Fibroblast of the aortic adventitia (primary cell): ENCODE data around the gene KRTAP19-1. TPM values are rescaled to one million over a fixed set of nuclear protein-coding genes. Genes with fewer than 3 reads are reported as not detected.

Source experiments
- DNase-seq: peaks from one replicate; pipeline ENCODE4 v3.0.0-alpha.2; 2010; ENCODE audit warnings: low read depth
- H3K4me3 ChIP-seq: 2 replicates; pipeline ENCODE4 v1.5.1; 2011; ENCODE audit warnings: low read depth, mild to moderate bottlenecking, control low read depth, low read length, moderate library complexity
- total RNA-seq: library from RNA; depleted of rRNA; stranded (reverse); fragments of >200 nt; gene quantifications from 2 replicates; pipeline ENCODE4 v1.2.3, GENCODE V29; 2012; ENCODE audit warnings: low replicate concordance
- TF ChIP-seq, protein P1 (sequence below): IDR thresholded peaks from 2 replicates; pipeline ENCODE4 v1.5.1; 2011; ENCODE audit warnings: mild to moderate bottlenecking, low read length, control low read depth, inconsistent platforms; ENCODE audit not compliant: insufficient read depth

The KRTAP19-1 gene
- total RNA-seq, 1 donor = not detected

DNA sequence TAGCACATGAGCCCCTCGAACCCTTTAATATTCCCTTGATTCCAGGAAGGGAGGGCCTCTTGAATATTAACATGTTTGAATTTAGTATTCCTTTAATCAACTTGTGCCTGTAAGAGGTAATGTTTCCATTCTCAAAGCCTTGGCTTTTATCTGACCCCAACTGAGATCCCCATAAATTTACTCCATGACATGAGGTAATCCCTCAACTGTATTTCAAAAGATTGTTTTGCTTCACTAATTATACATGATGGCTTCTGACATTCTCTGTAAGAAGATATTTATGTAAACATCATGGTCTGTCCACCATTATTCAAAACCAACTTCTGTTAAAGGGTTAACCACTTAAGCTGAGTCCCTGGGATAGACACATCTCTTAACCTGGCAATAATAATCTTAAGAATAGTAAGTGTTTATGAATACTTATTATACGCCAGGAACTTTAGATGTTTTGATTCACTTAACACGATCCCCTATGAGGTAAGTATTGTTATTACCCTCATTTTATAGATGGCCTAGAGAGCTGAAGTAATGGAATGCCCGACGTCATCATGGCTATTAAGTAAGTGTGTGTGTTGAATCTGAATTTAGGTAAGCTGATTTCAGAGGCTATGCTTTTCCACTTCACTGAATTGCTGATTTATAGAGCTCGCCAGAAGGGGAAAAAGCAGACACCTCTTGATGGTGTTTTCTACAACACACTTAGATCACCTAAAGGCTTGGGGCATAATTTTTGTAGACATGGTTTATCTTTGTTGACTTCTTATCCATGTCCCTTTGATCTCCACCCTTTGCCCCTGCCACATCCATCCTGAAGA, 11.1 kb downstream of the KRTAP19-1 start:
- H3K4me3 ChIP-seq = no peak overlapping the region
- TF ChIP-seq, protein P1, sequence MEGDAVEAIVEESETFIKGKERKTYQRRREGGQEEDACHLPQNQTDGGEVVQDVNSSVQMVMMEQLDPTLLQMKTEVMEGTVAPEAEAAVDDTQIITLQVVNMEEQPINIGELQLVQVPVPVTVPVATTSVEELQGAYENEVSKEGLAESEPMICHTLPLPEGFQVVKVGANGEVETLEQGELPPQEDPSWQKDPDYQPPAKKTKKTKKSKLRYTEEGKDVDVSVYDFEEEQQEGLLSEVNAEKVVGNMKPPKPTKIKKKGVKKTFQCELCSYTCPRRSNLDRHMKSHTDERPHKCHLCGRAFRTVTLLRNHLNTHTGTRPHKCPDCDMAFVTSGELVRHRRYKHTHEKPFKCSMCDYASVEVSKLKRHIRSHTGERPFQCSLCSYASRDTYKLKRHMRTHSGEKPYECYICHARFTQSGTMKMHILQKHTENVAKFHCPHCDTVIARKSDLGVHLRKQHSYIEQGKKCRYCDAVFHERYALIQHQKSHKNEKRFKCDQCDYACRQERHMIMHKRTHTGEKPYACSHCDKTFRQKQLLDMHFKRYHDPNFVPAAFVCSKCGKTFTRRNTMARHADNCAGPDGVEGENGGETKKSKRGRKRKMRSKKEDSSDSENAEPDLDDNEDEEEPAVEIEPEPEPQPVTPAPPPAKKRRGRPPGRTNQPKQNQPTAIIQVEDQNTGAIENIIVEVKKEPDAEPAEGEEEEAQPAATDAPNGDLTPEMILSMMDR = no peak
- DNase-seq = no peak

DNA sequence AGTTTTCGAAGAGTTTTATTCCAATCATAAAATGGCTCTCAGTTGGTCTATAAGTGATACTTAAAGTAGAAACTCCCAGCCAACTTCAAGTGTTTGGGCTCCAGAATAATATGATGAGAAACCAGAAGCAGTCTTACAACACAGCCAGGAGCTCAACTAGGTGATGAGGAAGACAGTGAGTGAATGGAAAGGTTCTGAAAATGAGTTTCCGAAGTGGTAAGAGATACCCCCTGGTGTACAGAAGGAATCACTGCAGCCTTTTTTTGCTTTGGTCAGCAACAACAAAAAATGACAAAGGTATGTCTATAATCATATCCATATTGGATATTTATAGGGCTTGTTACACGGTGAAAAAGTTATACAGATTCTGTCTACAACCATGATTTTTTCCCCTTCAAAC, 16.5 kb downstream of the KRTAP19-1 start:
- no peak for DNase-seq
- TF ChIP-seq, protein P1 = no peak
- no peak overlapping the region for H3K4me3 ChIP-seq

DNA sequence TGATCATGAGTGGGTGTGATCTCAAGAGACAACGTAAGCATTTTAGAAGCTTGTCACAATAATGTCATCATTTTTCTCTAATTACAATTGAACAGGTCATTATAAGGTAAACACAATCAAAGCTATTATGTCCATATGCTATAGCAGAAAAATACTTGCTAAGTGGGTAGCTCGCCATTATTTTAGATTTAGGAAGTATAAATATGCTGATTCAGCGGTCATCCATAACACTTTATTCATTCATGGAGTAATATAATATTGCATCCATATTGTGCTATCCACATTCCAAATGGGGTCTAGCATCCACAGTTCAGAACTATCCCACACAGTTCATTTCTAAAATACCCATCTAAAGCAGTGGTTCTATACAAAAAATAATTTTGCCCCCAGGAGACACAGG, 31.7 kb downstream of the KRTAP19-1 start:
- DNase-seq = no peak
- TF ChIP-seq, protein P1 = no peak
- no peak overlapping the region for H3K4me3 ChIP-seq

DNA sequence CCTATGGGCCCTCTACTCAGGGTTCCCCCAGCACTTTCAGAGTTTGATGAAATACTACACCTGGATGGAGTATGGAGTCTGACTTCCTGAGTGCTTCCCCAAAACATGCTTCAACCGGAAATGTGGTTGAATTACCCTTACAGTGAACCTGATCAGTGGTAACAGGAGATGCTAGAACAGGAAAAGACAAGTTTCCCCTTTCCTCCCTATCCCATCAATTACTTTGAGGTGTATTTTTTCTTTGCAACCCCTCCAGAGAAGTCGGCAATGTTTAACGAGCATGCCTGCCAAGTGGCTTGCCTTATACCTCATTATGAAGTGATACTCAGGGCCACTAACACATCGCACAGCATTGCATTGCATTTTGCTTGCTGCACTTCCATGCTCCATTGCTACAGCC, 33.1 kb downstream of the KRTAP19-1 start:
- TF ChIP-seq, protein P1 = no peak
- no peak for DNase-seq
- H3K4me3 ChIP-seq = no peak overlapping the region

DNA sequence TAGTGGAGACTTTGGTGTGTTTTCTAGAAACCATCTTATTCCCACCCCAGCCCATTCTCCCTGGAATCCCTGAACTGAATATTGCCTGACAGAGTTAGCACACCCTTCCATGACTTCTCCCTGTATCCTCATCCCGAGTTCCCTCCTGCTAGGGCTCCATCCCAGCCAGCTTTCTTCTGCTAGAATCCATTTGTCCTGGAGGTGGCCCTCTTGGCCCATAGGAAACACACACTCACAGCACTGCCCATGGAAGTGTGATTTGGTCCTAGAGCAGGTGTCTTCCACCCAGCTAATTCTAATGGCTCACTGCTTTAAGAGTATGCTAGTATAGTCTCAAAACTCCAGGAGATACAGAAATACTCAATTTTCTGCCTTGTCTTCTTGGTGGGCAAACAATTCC, 36.0 kb downstream of the KRTAP19-1 start:
- no peak overlapping the region for H3K4me3 ChIP-seq
- no peak for DNase-seq
- TF ChIP-seq, protein P1 = no peak

DNA sequence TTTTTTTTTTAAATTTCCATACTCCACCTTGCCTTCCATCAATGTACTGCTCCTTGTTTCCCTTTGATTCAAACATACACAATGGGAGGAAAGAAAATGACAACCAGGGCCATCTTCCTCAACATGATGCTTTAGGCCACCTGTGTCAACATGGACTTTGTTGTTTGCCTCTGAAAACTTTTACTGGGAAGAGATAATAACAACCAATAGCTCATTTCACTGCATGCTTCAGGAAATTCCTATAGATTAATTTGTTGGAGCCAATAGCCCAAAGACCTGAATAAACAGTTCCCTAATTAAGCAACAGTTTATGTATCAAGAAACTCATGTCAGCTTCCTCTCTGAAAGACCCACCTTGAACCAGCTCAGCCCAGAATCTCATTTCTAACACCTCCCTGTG, 36.9 kb downstream of the KRTAP19-1 start:
- no peak for DNase-seq
- TF ChIP-seq, protein P1 = no peak
- H3K4me3 ChIP-seq = no peak overlapping the region

DNA sequence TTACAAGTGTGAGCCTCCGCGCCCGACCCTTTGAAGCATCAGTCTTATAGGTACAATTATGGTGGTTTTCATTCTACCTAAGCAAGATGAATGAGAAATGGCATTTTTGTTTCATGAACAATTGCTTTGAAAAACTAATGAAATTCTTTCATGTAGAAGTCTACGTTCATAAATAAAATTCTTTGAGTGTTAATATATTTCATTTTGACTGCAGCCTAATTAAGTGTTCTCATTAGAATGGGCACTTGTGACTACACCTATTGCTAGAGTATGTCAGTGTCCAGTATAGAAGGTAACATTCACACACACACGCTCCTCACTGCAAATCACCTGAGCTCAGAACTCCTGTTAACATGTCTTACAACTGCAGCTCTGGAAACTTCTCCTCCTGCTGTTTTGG, 40.2 kb downstream of the KRTAP19-1 start, which contains the start of gene KRTAP15-1:
KRTAP15-1 (plus strand) TSS at position 301 of the 400 bp plus-strand sequence; CDS start at position 354, 53 bp downstream.
- TF ChIP-seq, protein P1 = no peak
- no peak within 1 kb of the TSS for H3K4me3 ChIP-seq
- no peak for DNase-seq
